Breast epithelium (tissue), 4 donors: ENCODE results near the gene NME2. TPM values are rescaled to one million over a fixed set of nuclear protein-coding genes. Genes with fewer than 3 reads are reported as not detected.

ENCODE experiments used
- DNase-seq, 2 donors: peaks; one replicate each; pipeline ENCODE4 v3.0.0-alpha.2; 2019; ENCODE audit warnings: low spot score in 2 of 2
- H3K27ac ChIP-seq, 2 donors: fragments of 200-600 bp; sonication (generic) in 1 of 2; one replicate each; pipeline ENCODE4 v1.5.1; 2016 to 2019; ENCODE audit warnings: mild to moderate bottlenecking in 1 of 2
- H3K27me3 ChIP-seq, 2 donors: fragments of 200-600 bp; sonication (generic) in 1 of 2; one replicate each; pipeline versions ENCODE4 v1.5.1 to v1.6.0; 2017 to 2019; ENCODE audit warnings: control low read depth in 1 of 2, mild to moderate bottlenecking in 1 of 2
- H3K36me3 ChIP-seq: fragments of 200-600 bp; one replicate; pipeline ENCODE4 v1.5.1; 2019
- H3K4me1 ChIP-seq, 2 donors: fragments of 200-600 bp; sonication (generic); one replicate each; pipeline ENCODE4 v1.5.1; 2016 to 2019; ENCODE audit warnings: control low read depth in 1 of 2
- H3K4me3 ChIP-seq, 3 donors: fragments of 200-600 bp; sonication (generic); 1 replicate in 2 of 3; 2 replicates in 1 of 3; pipeline ENCODE4 v1.5.1; 2016 to 2019; ENCODE audit warnings: mild to moderate bottlenecking in 3 of 3, moderate library complexity in 2 of 3
- H3K9me3 ChIP-seq, 2 donors: fragments of 200-600 bp; sonication (generic) in 1 of 2; one replicate each; pipeline ENCODE4 v1.5.1; 2016 to 2019; ENCODE audit warnings: control low read depth in 1 of 2
- POLR2A ChIP-seq: fragments of 450-650 bp; IDR thresholded peaks from one replicate; pipeline ENCODE4 v1.6.1; 2016; ENCODE audit warnings: antibody characterized with exemption, mild to moderate bottlenecking, moderate library complexity
- POLR2AphosphoS5 ChIP-seq, 3 donors: sonication (generic); formaldehyde crosslinking; IDR thresholded peaks; one replicate each; pipeline ENCODE4 v1.6.1; 2017; ENCODE audit warnings: antibody characterized with exemption in 3 of 3
- intact Hi-C: fragments of 100-400 bp; cut with DNase I; formaldehyde crosslinking; loops from one replicate; pipeline ENCODE4 v1.15.1; 2023; ENCODE audit warnings: low total_unique reads
- total RNA-seq, 3 donors: library from RNA; depleted of rRNA; stranded (reverse); fragments of >200 nt; gene quantifications; one replicate each; pipeline ENCODE4 v1.1.0, GENCODE V29; 2016
- TF ChIP-seq, protein P1 (sequence below), 3 donors: fragments of 450-650 bp; IDR thresholded peaks; one replicate each; pipeline ENCODE4 v1.5.1; 2016 to 2017; ENCODE audit warnings: antibody characterized with exemption in 3 of 3, mild to moderate bottlenecking in 3 of 3, moderate library complexity in 3 of 3

Gene NME2
- total RNA-seq, 3 donors from 2014 or later: 394 to 566 (median 465) TPM

GRCh38 chr17:51153210-51154072 lies 12.8 kb upstream of the NME2 start, which contains the start of gene NME1:
TSS of gene NME1 (plus strand) at chr17:51153559. CDS start at chr17:51155655, 2,096 bp downstream.
- peak within 1 kb of the TSS; percentile 90 to 91 for H3K27ac ChIP-seq

DNA sequence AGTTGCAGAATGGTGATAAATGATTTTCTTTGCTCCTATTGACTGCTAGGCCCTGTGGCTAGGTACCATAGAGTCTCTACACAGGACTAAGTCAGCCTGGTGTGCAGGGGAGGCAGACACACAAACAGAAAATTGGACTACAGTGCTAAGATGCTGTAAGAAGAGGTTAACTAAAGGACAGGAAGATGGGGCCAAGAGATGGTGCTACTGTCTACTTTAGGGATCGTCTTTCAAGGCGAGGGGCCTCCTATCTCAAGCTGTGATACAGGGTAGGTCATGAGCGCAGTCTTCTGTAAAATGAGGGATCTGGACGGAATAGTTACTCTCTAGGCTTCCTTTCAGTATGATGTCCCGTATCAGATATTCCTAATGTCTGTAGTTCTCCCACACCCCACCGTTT lies 12.0 kb upstream of the NME2 start:
- intact Hi-C loops: loop anchor here (10.0 kb wide), 1 partner anchor 149 kb away; no protein-coding TSS in a partner anchor
- peaks cover 0 to 6% of the 10 kb centered on the region in 2 donors for H3K4me1 ChIP-seq
- H3K27ac ChIP-seq: peak overlapping the region in 1 of 2 donors; percentile 91
- H3K4me3 ChIP-seq: peak overlapping the region; percentile 71 to 80 (median 79)
- H3K36me3 ChIP-seq: no peaks in the 10 kb centered on the region
- no peak for DNase-seq
- no peaks in the 10 kb centered on the region for H3K27me3 ChIP-seq
- no peak for TF ChIP-seq POLR2A
- TF ChIP-seq POLR2AphosphoS5 (IDR thresholded peaks at IDR 0.05): no peak
- TF ChIP-seq, protein P1, sequence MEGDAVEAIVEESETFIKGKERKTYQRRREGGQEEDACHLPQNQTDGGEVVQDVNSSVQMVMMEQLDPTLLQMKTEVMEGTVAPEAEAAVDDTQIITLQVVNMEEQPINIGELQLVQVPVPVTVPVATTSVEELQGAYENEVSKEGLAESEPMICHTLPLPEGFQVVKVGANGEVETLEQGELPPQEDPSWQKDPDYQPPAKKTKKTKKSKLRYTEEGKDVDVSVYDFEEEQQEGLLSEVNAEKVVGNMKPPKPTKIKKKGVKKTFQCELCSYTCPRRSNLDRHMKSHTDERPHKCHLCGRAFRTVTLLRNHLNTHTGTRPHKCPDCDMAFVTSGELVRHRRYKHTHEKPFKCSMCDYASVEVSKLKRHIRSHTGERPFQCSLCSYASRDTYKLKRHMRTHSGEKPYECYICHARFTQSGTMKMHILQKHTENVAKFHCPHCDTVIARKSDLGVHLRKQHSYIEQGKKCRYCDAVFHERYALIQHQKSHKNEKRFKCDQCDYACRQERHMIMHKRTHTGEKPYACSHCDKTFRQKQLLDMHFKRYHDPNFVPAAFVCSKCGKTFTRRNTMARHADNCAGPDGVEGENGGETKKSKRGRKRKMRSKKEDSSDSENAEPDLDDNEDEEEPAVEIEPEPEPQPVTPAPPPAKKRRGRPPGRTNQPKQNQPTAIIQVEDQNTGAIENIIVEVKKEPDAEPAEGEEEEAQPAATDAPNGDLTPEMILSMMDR (IDR thresholded peaks at IDR 0.05): no peak
- no peaks in the 10 kb centered on the region for H3K9me3 ChIP-seq

More at GRCh38 chr17:51153210-51154072, 12.8 kb upstream of the NME2 start, which contains the start of gene NME1:
- H3K27me3 ChIP-seq: no peaks in the 10 kb centered on the region
- intact Hi-C loops: loop anchor here (10.0 kb wide), 1 partner anchor 149 kb away; no protein-coding TSS in a partner anchor
- H3K4me1 ChIP-seq: peaks cover 0 to 6% of the 10 kb centered on the region in 2 donors
- TF ChIP-seq POLR2A (no peak), POLR2AphosphoS5 (IDR thresholded peaks at IDR 0.05) (peak; percentile 86 to 97 (median 87))
- TF ChIP-seq, protein P1 (IDR thresholded peaks at IDR 0.05): peak; percentile 61 to 79 (median 76)
- peak within 1 kb of the TSS; percentile 71 to 80 (median 79) for H3K4me3 ChIP-seq
- no peaks in the 10 kb centered on the region for H3K9me3 ChIP-seq
- no peaks in the 10 kb centered on the region for H3K36me3 ChIP-seq
- DNase-seq: peak; percentile 95 to 97

GRCh38 chr17:51155416-51155815 lies 10.8 kb upstream of the NME2 start:
- Histone ChIP-seq H3K4me3 (no peak overlapping the region), H3K36me3 (no peaks in the 10 kb centered on the region), H3K27ac (no peak overlapping the region), H3K9me3 (no peaks in the 10 kb centered on the region), H3K4me1 (peaks cover 0 to 6% of the 10 kb centered on the region in 2 donors), H3K27me3 (no peaks in the 10 kb centered on the region)
- no peak for DNase-seq
- intact Hi-C loops: loop anchor here (10.0 kb wide), 1 partner anchor 151 kb away; no protein-coding TSS in a partner anchor
- TF ChIP-seq, protein P1 (IDR thresholded peaks at IDR 0.05): no peak
- TF ChIP-seq POLR2AphosphoS5 (IDR thresholded peaks at IDR 0.05) (no peak), POLR2A (no peak)

- Histone ChIP-seq H3K4me3 (no peak overlapping the region), H3K4me1 (peaks cover 0 to under 1% of the 10 kb centered on the region in 2 donors), H3K27me3 (no peaks in the 10 kb centered on the region), H3K9me3 (no peaks in the 10 kb centered on the region), H3K27ac (no peak overlapping the region), H3K36me3 (no peaks in the 10 kb centered on the region)
- intact Hi-C loops: loop anchor here (10.0 kb wide), 1 partner anchor 155 kb away; no protein-coding TSS in a partner anchor
- TF ChIP-seq POLR2AphosphoS5 (IDR thresholded peaks at IDR 0.05) (no peak), POLR2A (no peak)
- TF ChIP-seq, protein P1 (IDR thresholded peaks at IDR 0.05): no peak
- DNase-seq: no peak
Measured at GRCh38 chr17:51159604-51160003, 6.6 kb upstream of the NME2 start.

DNA sequence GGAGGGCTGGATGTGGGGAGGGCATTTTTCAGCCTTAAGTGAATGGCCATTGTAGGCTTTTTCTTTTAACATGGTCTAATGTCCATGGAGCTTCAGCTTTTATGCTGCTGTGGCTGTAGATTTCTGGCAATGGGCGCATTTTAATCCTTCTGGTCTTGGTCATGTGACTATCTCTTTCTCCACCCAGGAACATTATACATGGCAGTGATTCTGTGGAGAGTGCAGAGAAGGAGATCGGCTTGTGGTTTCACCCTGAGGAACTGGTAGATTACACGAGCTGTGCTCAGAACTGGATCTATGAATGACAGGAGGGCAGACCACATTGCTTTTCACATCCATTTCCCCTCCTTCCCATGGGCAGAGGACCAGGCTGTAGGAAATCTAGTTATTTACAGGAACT lies 4.7 kb upstream of the NME2 start:
- Histone ChIP-seq H3K27me3 (no peaks in the 10 kb centered on the region), H3K36me3 (no peaks in the 10 kb centered on the region), H3K9me3 (no peaks in the 10 kb centered on the region), H3K27ac (no peak overlapping the region), H3K4me1 (peaks cover 3 to 5% of the 10 kb centered on the region in 2 donors), H3K4me3 (no peak overlapping the region)
- TF ChIP-seq, protein P1 (IDR thresholded peaks at IDR 0.05): no peak
- TF ChIP-seq POLR2A: no peak
- TF ChIP-seq POLR2AphosphoS5 (IDR thresholded peaks at IDR 0.05): no peak
- DNase-seq: no peak
- intact Hi-C loops: no loop called here
